SU-DHL-6 (cell line): ENCODE measurements around the gene CENPO.

Experiments used
- H2AFZ ChIP-seq: fragments of 200-600 bp; sonication (generic); 2 replicates; pipeline ENCODE4 v1.6.1; 2014; ENCODE audit warnings: low read depth, mild to moderate bottlenecking, moderate library complexity, mixed read lengths, antibody characterized with exemption, low read length; ENCODE audit not compliant: severe bottlenecking
- H3F3A ChIP-seq: fragments of 200-600 bp; shearing (Covaris generic); 2 replicates; pipeline ENCODE4 v1.6.0; 2016; ENCODE audit warnings: antibody characterized with exemption, mild to moderate bottlenecking; ENCODE audit not compliant: insufficient read depth
- H3K27ac ChIP-seq: fragments of 200-600 bp; sonication (generic); 2 replicates; pipeline ENCODE4 v1.5.1; 2016; ENCODE audit warnings: low read depth, mild to moderate bottlenecking, low read length, moderate library complexity, mixed read lengths
- H3K27me3 ChIP-seq: fragments of 200-600 bp; sonication (generic), shearing (Covaris generic); 2 replicates; pipeline ENCODE4 v1.6.0; 2014; ENCODE audit warnings: mild to moderate bottlenecking, low read length
- H3K36me3 ChIP-seq: fragments of 200-600 bp; sonication (generic); 2 replicates; pipeline ENCODE4 v1.6.1; 2014; ENCODE audit warnings: mild to moderate bottlenecking, low read length, mixed read lengths
- H3K4me2 ChIP-seq: fragments of 300-600, 200-600 bp; shearing (Covaris generic), sonication (generic); 2 replicates; pipeline ENCODE4 v1.6.0; 2014; ENCODE audit warnings: low read length, low read depth, mild to moderate bottlenecking; ENCODE audit not compliant: poor library complexity, severe bottlenecking
- H3K4me3 ChIP-seq: fragments of 200-600 bp; sonication (generic); 2 replicates; pipeline ENCODE4 v1.5.1; 2014; ENCODE audit warnings: antibody characterized with exemption, low read length, mild to moderate bottlenecking, mixed read lengths; ENCODE audit not compliant: insufficient read depth, poor library complexity, severe bottlenecking
- H3K79me2 ChIP-seq: fragments of 200-600 bp; sonication (generic); 2 replicates; pipeline ENCODE4 v1.6.1; 2014; ENCODE audit warnings: mild to moderate bottlenecking, low read length, moderate library complexity; ENCODE audit not compliant: insufficient read depth
- H3K9ac ChIP-seq: fragments of 200-600 bp; sonication (generic); 2 replicates; pipeline ENCODE4 v1.7.0; 2014; ENCODE audit warnings: mild to moderate bottlenecking, low read length
- H3K9me2 ChIP-seq: fragments of 200-600 bp; sonication (generic); replicated peaks from 2 replicates; pipeline ENCODE4 v1.6.1; 2014; ENCODE audit warnings: low read length; ENCODE audit not compliant: insufficient read depth
- H3K9me3 ChIP-seq: fragments of 200-600 bp; sonication (generic); 2 replicates; pipeline ENCODE4 v1.6.1; 2014; ENCODE audit warnings: low read length, mixed read lengths; ENCODE audit not compliant: insufficient read depth
- H4K20me1 ChIP-seq: fragments of 200-600 bp; sonication (generic); 2 replicates; pipeline ENCODE4 v1.6.1; 2014; ENCODE audit warnings: low read depth, mild to moderate bottlenecking, antibody characterized with exemption, low read length, moderate library complexity, mixed read lengths
- EZH2phosphoT487 ChIP-seq: fragments of 200-600 bp; sonication (generic), shearing (Covaris generic); conservative IDR thresholded peaks from 2 replicates; pipeline ENCODE4 v1.6.1; 2018; ENCODE audit warnings: mild to moderate bottlenecking, antibody characterized with exemption, low read length, moderate library complexity, mixed read lengths
- TF ChIP-seq, protein P1 (sequence below): fragments of 200-600 bp; sonication (generic); IDR thresholded peaks from one replicate; pipeline ENCODE4 v1.5.1; 2017; ENCODE audit warnings: antibody characterized with exemption, mild to moderate bottlenecking, low read length, moderate library complexity; ENCODE audit not compliant: insufficient read depth, poor library complexity, severe bottlenecking

The CENPO gene

DNA sequence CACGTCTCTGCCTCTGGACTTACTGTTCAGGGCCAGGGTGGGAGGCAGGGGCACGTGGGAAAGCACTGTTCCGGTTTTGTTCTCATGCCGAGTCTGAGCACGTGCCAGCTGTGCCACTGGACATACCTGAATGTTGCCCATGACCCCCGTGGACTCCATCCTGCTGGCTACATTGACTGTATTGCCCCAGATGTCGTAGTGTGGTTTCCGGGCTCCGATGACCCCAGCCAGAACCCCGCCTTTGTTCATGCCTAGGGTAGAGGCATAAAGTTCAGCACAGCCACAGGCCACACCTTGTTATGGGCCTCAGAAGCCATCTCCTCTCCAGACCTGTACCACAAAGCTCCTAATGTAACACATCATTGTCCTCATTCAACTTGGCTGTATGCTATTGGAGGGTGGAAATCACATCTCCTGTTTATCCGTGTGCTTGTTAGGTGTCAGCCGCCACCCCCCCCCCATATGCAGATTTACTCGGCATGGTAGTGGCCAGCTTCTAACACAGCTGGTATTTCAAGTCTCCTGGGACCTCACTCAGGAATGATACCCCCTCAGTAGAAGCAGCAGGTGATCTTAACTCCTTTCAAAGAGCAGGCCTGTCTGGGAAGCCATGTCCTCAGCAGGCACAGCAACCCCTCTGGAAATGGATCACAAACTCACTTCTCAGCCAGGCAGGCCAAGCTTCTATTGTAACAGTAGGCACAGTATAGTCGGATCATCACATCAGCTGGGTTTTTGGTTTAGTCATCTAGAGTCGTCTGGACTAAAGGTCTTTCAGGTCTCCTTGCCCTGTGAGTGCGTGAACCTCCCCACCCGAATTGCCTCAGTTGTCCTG is 27.6 kb downstream of the CENPO start:
- Histone ChIP-seq H3F3A (peaks cover 17% of the 10 kb centered on the region), H3K4me2 (no peak overlapping the region)

DNA sequence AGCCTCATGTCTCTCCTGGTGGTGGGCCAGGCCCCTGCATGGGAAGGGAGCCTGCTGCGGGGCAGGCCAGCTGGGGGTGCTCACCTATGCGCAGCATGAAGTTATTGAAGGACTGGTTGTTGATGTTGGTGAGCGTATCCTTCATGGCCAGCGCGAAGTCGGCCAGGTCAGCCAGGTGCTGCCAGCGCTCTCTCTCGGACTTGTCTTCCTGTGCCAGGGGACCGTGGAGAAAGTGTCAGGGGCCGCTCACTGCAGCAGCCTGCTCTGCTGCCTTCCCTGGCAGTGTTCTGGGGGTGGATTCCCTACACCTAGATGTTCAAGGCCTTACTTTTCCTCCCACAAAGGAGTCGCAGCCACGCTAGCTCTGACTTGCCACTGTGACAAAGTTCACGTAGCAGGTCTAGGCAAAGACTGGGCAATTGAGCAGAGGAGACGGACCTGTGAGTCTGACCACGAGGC is 28.2 kb downstream of the CENPO start:
- Histone ChIP-seq H3K27me3 (no peaks in the 10 kb centered on the region), H2AFZ (no peak overlapping the region), H3K27ac (no peak overlapping the region), H3F3A (peaks cover 19% of the 10 kb centered on the region), H3K9me2 (no peaks in the 10 kb centered on the region), H3K9me3 (no peaks in the 10 kb centered on the region), H4K20me1 (no peaks in the 10 kb centered on the region; the same call in 1 of the 2 replicates), H3K4me2 (no peak overlapping the region), H3K36me3 (peaks cover 16% of the 10 kb centered on the region; the same call in 1 of the 2 replicates), H3K4me3 (no peak overlapping the region), H3K9ac (no peak overlapping the region), H3K79me2 (no peaks in the 10 kb centered on the region)
- no peak for TF ChIP-seq EZH2phosphoT487
- TF ChIP-seq, protein P1, sequence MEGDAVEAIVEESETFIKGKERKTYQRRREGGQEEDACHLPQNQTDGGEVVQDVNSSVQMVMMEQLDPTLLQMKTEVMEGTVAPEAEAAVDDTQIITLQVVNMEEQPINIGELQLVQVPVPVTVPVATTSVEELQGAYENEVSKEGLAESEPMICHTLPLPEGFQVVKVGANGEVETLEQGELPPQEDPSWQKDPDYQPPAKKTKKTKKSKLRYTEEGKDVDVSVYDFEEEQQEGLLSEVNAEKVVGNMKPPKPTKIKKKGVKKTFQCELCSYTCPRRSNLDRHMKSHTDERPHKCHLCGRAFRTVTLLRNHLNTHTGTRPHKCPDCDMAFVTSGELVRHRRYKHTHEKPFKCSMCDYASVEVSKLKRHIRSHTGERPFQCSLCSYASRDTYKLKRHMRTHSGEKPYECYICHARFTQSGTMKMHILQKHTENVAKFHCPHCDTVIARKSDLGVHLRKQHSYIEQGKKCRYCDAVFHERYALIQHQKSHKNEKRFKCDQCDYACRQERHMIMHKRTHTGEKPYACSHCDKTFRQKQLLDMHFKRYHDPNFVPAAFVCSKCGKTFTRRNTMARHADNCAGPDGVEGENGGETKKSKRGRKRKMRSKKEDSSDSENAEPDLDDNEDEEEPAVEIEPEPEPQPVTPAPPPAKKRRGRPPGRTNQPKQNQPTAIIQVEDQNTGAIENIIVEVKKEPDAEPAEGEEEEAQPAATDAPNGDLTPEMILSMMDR: no peak

More for the DNA sequence above, 27.6 kb downstream of the CENPO start:
- Histone ChIP-seq H3K4me3 (no peak overlapping the region), H2AFZ (no peak overlapping the region), H3K9me3 (no peaks in the 10 kb centered on the region), H4K20me1 (no peaks in the 10 kb centered on the region; the same call in 1 of the 2 replicates), H3K9ac (no peak overlapping the region), H3K27me3 (no peaks in the 10 kb centered on the region), H3K27ac (no peak overlapping the region), H3K79me2 (no peaks in the 10 kb centered on the region), H3K9me2 (no peaks in the 10 kb centered on the region), H3K36me3 (peaks cover 19% of the 10 kb centered on the region; the same call in 1 of the 2 replicates)
- TF ChIP-seq EZH2phosphoT487: no peak
- TF ChIP-seq, protein P1: no peak

DNA sequence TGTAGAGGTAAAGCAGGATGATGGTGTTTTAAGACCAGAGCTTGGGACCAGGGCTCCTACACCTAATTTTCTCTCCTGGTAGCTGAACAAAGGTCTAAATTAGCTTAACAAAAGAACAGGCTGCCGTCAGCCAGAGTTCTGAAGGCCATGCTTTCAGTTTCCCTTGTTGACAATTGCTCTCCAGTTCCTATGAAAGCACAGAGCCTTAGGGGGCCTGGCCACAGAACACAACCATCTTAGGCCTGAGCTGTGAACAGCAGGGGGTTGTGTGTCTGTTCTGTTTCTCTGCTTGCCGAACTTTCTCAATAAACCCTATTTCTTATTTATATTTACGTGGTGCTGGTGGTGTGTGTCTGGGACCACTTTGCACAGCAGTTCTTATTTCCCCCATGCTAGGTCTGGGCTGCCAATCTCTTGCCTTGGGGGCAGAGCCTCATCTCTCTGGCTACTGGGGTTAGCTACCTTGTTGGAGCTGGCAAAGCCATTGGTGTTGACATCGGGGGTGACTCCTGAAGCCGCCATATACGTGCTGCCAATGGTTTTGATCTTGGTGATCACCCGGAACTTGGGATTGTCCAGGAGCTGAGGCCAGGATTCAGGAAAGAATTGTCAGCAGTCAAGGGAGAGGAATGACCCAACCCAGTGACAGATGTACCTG is 29.0 kb downstream of the CENPO start:
- no peaks in the 10 kb centered on the region for H3K9me3 ChIP-seq
- H3K9me2 ChIP-seq: no peaks in the 10 kb centered on the region
- peaks cover 24% of the 10 kb centered on the region for H3F3A ChIP-seq
- H3K9ac ChIP-seq: no peak overlapping the region
- H3K36me3 ChIP-seq: peaks cover 11% of the 10 kb centered on the region; the same call in 1 of the 2 replicates
- H3K4me2 ChIP-seq: no peak overlapping the region
- no peak overlapping the region for H3K4me3 ChIP-seq
- H2AFZ ChIP-seq: no peak overlapping the region
- no peaks in the 10 kb centered on the region; the same call in 1 of the 2 replicates for H4K20me1 ChIP-seq
- no peaks in the 10 kb centered on the region for H3K79me2 ChIP-seq
- TF ChIP-seq, protein P1: no peak
- TF ChIP-seq EZH2phosphoT487: no peak
- H3K27ac ChIP-seq: no peak overlapping the region
- no peaks in the 10 kb centered on the region for H3K27me3 ChIP-seq
